ENCODE data around the gene SNX1. TPM values are rescaled to one million over a fixed set of nuclear protein-coding genes. Genes with fewer than 3 reads are reported as not detected.

The SNX1 gene
- total and polyA plus RNA-seq, 2 of the 13 experiments (the other 11 are each of a cell fraction or from before 2014, with no cell fraction given), result 29.3 to 60.1 TPM

GRCh38 chr15:64070965-64071851, 24.6 kb upstream of the SNX1 start (continued):
- TF ChIP-seq ZHX2 (IDR thresholded peaks at IDR 0.05; ENCODE audit: low read depth) (no peak), ZHX2 (CRISPR knock-in tag; IDR thresholded peaks at IDR 0.05; ENCODE audit: borderline replicate concordance) (no peak), GZF1 (CRISPR knock-in tag; IDR thresholded peaks at IDR 0.05) (no peak), USF2 (IDR thresholded peaks at IDR 0.05; ENCODE audit: low read depth, low read length) (peak; percentile 62), USF2 (CRISPR knock-in tag; IDR thresholded peaks at IDR 0.05; ENCODE audit: borderline replicate concordance) (peak; percentile 53; the same call in 1 of the 2 replicates), RARA (CRISPR knock-in tag; IDR thresholded peaks at IDR 0.05) (peak; percentile 56; the same call in 1 of the 2 replicates), KLF16 (CRISPR knock-in tag; IDR thresholded peaks at IDR 0.05) (no peak), CCAR2 (optimal IDR thresholded peaks at IDR 0.05; ENCODE audit: low read depth, low read length) (no peak), ELF3 (CRISPR knock-in tag; IDR thresholded peaks at IDR 0.05) (peak; percentile 48; the same call in 1 of the 2 replicates), ZNF572 (CRISPR knock-in tag; IDR thresholded peaks at IDR 0.05) (no peak), ZBTB1 (CRISPR knock-in tag; IDR thresholded peaks at IDR 0.05; ENCODE audit: borderline replicate concordance) (no peak), ZNF839 (CRISPR knock-in tag; IDR thresholded peaks at IDR 0.05; ENCODE audit: borderline replicate concordance) (no peak), ZNF343 (CRISPR knock-in tag; IDR thresholded peaks at IDR 0.05) (no peak), TARDBP (CRISPR knock-in tag; IDR thresholded peaks at IDR 0.05) (no peak), THAP11 (CRISPR knock-in tag; IDR thresholded peaks at IDR 0.05) (0 out of 2 replicates have a peak, but pooled peaks have one; percentile 25), ZNF614 (CRISPR knock-in tag; IDR thresholded peaks at IDR 0.05; ENCODE audit: borderline replicate concordance) (peak; percentile 17; the same call in 1 of the 2 replicates), SALL1 (CRISPR knock-in tag; IDR thresholded peaks at IDR 0.05) (peak; percentile 63), IRF2 (CRISPR knock-in tag; IDR thresholded peaks at IDR 0.05) (no peak), PHF8 (CRISPR knock-in tag; IDR thresholded peaks at IDR 0.05) (no peak)
- TF ChIP-seq, protein P1, sequence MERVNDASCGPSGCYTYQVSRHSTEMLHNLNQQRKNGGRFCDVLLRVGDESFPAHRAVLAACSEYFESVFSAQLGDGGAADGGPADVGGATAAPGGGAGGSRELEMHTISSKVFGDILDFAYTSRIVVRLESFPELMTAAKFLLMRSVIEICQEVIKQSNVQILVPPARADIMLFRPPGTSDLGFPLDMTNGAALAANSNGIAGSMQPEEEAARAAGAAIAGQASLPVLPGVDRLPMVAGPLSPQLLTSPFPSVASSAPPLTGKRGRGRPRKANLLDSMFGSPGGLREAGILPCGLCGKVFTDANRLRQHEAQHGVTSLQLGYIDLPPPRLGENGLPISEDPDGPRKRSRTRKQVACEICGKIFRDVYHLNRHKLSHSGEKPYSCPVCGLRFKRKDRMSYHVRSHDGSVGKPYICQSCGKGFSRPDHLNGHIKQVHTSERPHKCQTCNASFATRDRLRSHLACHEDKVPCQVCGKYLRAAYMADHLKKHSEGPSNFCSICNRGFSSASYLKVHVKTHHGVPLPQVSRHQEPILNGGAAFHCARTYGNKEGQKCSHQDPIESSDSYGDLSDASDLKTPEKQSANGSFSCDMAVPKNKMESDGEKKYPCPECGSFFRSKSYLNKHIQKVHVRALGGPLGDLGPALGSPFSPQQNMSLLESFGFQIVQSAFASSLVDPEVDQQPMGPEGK (CRISPR knock-in tag; IDR thresholded peaks at IDR 0.05), result peak; percentile 83

Measured in HepG2 (cell line).